Keratinocyte (primary cell): ENCODE data around the gene CHMP1B. TPM values are rescaled to one million over a fixed set of nuclear protein-coding genes. Genes with fewer than 3 reads are reported as not detected.
"Not testable (repeated sequence)": the region's sequence is repeated elsewhere in the genome, so short reads cannot be mapped to it uniquely, and the experiment has no call there.

ENCODE experiments used
- DNase-seq: peaks from one replicate; pipeline ENCODE4 v3.0.0-alpha.2; 2011; ENCODE audit warnings: low read depth, missing footprints, low spot score
- FAIRE-seq: peaks from 2 replicates; lab custom pipeline; 2011; peaks lifted over from hg19 to GRCh38; lab: Jason Lieb, UNC
- H2AFZ ChIP-seq: 2 replicates; pipeline ENCODE4 v1.6.0; 2012; ENCODE audit warnings: low read length, control low read depth, inconsistent platforms; ENCODE audit not compliant: control insufficient read depth
- H3K27ac ChIP-seq: 2 replicates; pipeline ENCODE4 v1.5.1; 2011; ENCODE audit warnings: low read length; ENCODE audit not compliant: control insufficient read depth, insufficient read depth
- H3K27me3 ChIP-seq: 3 replicates; pipeline ENCODE4 v1.6.0; 2011; ENCODE audit warnings: low read length; ENCODE audit not compliant: control insufficient read depth, insufficient read depth; ENCODE audit errors: extremely low read depth
- H3K36me3 ChIP-seq, 2 experiments: 2 replicates in 1 of 2; 3 replicates in 1 of 2; pipeline ENCODE4 v1.5.1; 2011; ENCODE audit warnings: low read length in 2 of 2, mild to moderate bottlenecking in 1 of 2; ENCODE audit not compliant: control insufficient read depth in 2 of 2, insufficient read depth in 2 of 2; ENCODE audit errors: extremely low read depth in 1 of 2
- H3K4me1 ChIP-seq: 3 replicates; pipeline ENCODE4 v1.5.1; 2011; ENCODE audit warnings: low read length; ENCODE audit not compliant: control insufficient read depth, insufficient read depth; ENCODE audit errors: extremely low read depth
- H3K4me2 ChIP-seq: 3 replicates; pipeline ENCODE4 v1.6.0; 2011; ENCODE audit warnings: low read depth, low read length; ENCODE audit not compliant: control insufficient read depth, insufficient read depth; ENCODE audit errors: extremely low read depth
- H3K4me3 ChIP-seq, 3 experiments: fragments of 200-600 bp in 1 of 3; sonication (generic) in 1 of 3; 2 replicates in 2 of 3; 3 replicates in 1 of 3; pipeline ENCODE4 v1.5.1; 2011 to 2016; ENCODE audit warnings: low read length in 3 of 3, mild to moderate bottlenecking in 3 of 3, control low read depth in 2 of 3, inconsistent platforms in 1 of 3, low read depth in 1 of 3, mixed read lengths in 1 of 3, mixed run types in 1 of 3, moderate library complexity in 1 of 3; ENCODE audit not compliant: control insufficient read depth in 2 of 3, insufficient read depth in 2 of 3; ENCODE audit errors: extremely low read depth in 1 of 3
- H3K79me2 ChIP-seq: 2 replicates; pipeline ENCODE4 v1.6.0; 2012; ENCODE audit warnings: low read length; ENCODE audit not compliant: control insufficient read depth, insufficient read depth
- H3K9ac ChIP-seq: 3 replicates; pipeline ENCODE4 v1.6.0; 2011; ENCODE audit warnings: low read length; ENCODE audit not compliant: control insufficient read depth, insufficient read depth; ENCODE audit errors: extremely low read depth
- H3K9me1 ChIP-seq: 3 replicates; pipeline ENCODE4 v1.6.0; 2011; ENCODE audit warnings: low read length; ENCODE audit not compliant: control insufficient read depth, insufficient read depth; ENCODE audit errors: extremely low read depth
- H3K9me3 ChIP-seq: 2 replicates; pipeline ENCODE4 v1.5.1; 2012; ENCODE audit warnings: low read depth, low read length; ENCODE audit not compliant: control insufficient read depth
- H4K20me1 ChIP-seq: 3 replicates; pipeline ENCODE4 v1.6.0; 2011; ENCODE audit warnings: low read length; ENCODE audit not compliant: control insufficient read depth, insufficient read depth; ENCODE audit errors: extremely low read depth
- CTCF ChIP-seq, 3 experiments: IDR thresholded peaks in 1 of 3; conservative IDR thresholded peaks in 1 of 3; optimal IDR thresholded peaks in 1 of 3; 2 replicates in 2 of 3; 3 replicates in 1 of 3; pipeline versions ENCODE3 to v1.5.1; 2011; ENCODE audit warnings: low read length in 3 of 3, mild to moderate bottlenecking in 3 of 3, moderate library complexity in 2 of 3, control low read depth in 1 of 3, inconsistent platforms in 1 of 3; ENCODE audit not compliant: insufficient read depth in 2 of 3; ENCODE audit errors: extremely low read depth in 1 of 3
- EZH2 ChIP-seq: IDR thresholded peaks from one replicate; pipeline ENCODE4 v1.6.1; 2012; ENCODE audit warnings: inconsistent platforms, mild to moderate bottlenecking, low read length, moderate library complexity
- dilution Hi-C: fragments of 300-500 bp; cut with MboI; formaldehyde crosslinking; loops from one replicate; pipeline ENCODE4 v1.7.0; 2020; ENCODE audit warnings: low sequenced_read_pairs; ENCODE audit not compliant: extremely low pct_ligation_motif_present
- polyA plus RNA-seq, 5 experiments: library from polyadenylated mRNA; depleted of rRNA in 3 of 5; stranded (reverse) in 3 of 5; stranded (forward) in 1 of 5; unstranded in 1 of 5; fragments of >200 nt; gene quantifications; 1 replicate in 1 of 5; 2 replicates in 3 of 5; 3 replicates in 1 of 5; pipeline versions ENCODE4 v1.2.1 to v1.2.3, GENCODE V29; 2011 to 2012; ENCODE audit warnings: missing spikeins in 2 of 5, low read depth in 1 of 5, low replicate concordance in 1 of 5

CHMP1B gene
- polyA plus RNA-seq, 1 donor (not counting 4 experiments of a cell fraction or from before 2014, with no cell fraction given), result 54.7 TPM

DNA sequence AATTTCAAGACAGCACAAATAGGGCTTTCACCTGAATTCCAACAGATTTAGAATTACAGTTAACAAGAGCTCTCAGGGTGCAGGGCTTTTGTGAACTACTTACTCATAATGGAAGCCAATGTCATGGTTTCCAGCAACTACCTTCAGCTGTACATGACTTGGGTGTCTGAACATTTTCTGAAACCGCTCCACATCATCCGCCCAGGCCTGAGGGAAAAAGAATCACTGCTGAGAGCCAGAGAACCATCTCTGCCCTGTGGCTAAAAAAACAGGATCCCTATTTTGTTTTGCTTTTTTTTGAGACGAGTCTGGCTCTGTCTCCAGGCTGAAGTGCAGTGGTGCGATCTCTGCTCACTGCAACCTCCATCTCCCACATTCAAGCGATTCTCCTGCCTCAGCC is 38.1 kb downstream of the CHMP1B start:
- dilution Hi-C loops, result no loop called here
- H2AFZ ChIP-seq, result no peak overlapping the region
- H3K36me3 ChIP-seq, result peaks cover 11 to 19% of the 10 kb centered on the region in 2 experiments
- FAIRE-seq (no peak), DNase-seq (no peak)
- TF ChIP-seq CTCF (optimal IDR thresholded peaks at IDR 0.05 in 1 of 3, IDR thresholded peaks at IDR 0.05 in 1 of 3, conservative IDR thresholded peaks at IDR 0.05 in 1 of 3; ENCODE audit: extremely low read depth in 1 of 3, insufficient read depth in 2 of 3, low read length in 3 of 3) (no peak), EZH2 (no peak)
- no peak overlapping the region for H3K9ac ChIP-seq
- H3K9me3 ChIP-seq, result no peaks in the 10 kb centered on the region
- H3K9me1 ChIP-seq, result no peaks in the 10 kb centered on the region
- H3K4me2 ChIP-seq, result no peak overlapping the region
- no peak overlapping the region for H3K4me3 ChIP-seq
- H3K27ac ChIP-seq, result no peak overlapping the region
- H3K4me1 ChIP-seq, result peaks cover 9% of the 10 kb centered on the region
- no peaks in the 10 kb centered on the region for H4K20me1 ChIP-seq
- no peaks in the 10 kb centered on the region for H3K79me2 ChIP-seq
- no peaks in the 10 kb centered on the region for H3K27me3 ChIP-seq

DNA sequence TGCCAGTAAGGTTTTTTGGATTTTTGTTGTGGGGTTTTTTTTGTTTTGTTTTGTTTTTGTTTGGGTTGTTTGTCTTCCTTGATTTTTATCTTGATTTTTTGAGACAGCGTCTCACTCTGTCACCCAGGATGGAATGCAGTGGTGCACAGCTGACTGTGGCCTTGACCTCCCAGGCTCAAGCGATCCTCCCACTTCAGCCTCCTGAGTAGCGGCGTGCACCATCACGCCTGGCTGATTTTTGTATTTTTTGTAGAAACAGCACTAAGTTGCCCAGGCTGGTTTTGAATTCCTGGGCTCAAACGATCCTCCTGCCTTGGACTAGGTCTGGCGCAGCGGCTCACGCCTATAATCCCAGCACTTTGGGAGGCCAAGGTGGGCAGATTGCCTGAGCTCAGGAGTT is 40.5 kb downstream of the CHMP1B start:
- TF ChIP-seq CTCF (optimal IDR thresholded peaks at IDR 0.05 in 1 of 3, IDR thresholded peaks at IDR 0.05 in 1 of 3, conservative IDR thresholded peaks at IDR 0.05 in 1 of 3; ENCODE audit: extremely low read depth in 1 of 3, insufficient read depth in 2 of 3, low read length in 3 of 3) (no peak), EZH2 (no peak)
- no peaks in the 10 kb centered on the region for H3K9me3 ChIP-seq
- H2AFZ ChIP-seq, result no peak overlapping the region
- no peak overlapping the region for H3K4me2 ChIP-seq
- FAIRE-seq (no peak), DNase-seq (no peak)
- H3K9me1 ChIP-seq, result no peaks in the 10 kb centered on the region
- peaks cover 9% of the 10 kb centered on the region for H3K4me1 ChIP-seq
- H4K20me1 ChIP-seq, result no peaks in the 10 kb centered on the region
- no peak overlapping the region for H3K4me3 ChIP-seq
- no peaks in the 10 kb centered on the region for H3K79me2 ChIP-seq
- H3K27ac ChIP-seq, result no peak overlapping the region
- H3K36me3 ChIP-seq, result peaks cover 6 to 14% of the 10 kb centered on the region in 2 experiments
- H3K27me3 ChIP-seq, result no peaks in the 10 kb centered on the region
- no peak overlapping the region for H3K9ac ChIP-seq
- dilution Hi-C loops, result no loop called here

GRCh38 chr18:11892438-11892837 is 41.2 kb downstream of the CHMP1B start:
- dilution Hi-C loops, H3K79me2 ChIP-seq, H3K4me1 ChIP-seq: not testable (repeated sequence)

More at GRCh38 chr18:11892438-11892837, 41.2 kb downstream of the CHMP1B start:
- H3K9me3 ChIP-seq, FAIRE-seq, H4K20me1 ChIP-seq, H3K9me1 ChIP-seq, H3K9ac ChIP-seq, DNase-seq, H3K27ac ChIP-seq, H3K36me3 ChIP-seq, H3K27me3 ChIP-seq, H2AFZ ChIP-seq, H3K4me2 ChIP-seq, H3K4me3 ChIP-seq: not testable (repeated sequence)
